NCI-H146 (cell line): ENCODE data around the gene ARHGAP4.

ENCODE experiments used
- DNase-seq: peaks from one replicate; lab custom pipeline; 2025; lab: John Stamatoyannopoulos, UW

Gene ARHGAP4

DNA sequence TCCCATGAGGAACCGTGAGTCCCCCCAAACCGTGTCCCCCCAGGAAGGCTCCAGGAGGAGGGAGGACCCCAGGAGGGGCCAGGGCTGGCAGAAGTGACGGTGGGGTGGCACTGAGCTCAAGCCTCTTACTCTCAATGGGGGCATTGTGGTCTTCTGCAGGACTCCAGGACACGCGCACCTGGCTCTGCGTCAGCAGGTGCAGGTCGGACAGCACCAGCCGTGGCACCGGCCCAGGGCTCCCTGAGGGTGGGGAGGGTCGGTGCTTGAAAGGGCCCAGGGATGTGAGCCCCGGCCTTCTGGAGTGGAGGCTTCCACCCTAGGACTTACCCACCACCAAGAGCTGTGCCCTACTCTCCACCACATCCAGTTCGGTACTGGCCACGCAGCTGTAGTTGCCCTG, 58.4 kb downstream of the ARHGAP4 start:
- DNase-seq = no peak

DNA sequence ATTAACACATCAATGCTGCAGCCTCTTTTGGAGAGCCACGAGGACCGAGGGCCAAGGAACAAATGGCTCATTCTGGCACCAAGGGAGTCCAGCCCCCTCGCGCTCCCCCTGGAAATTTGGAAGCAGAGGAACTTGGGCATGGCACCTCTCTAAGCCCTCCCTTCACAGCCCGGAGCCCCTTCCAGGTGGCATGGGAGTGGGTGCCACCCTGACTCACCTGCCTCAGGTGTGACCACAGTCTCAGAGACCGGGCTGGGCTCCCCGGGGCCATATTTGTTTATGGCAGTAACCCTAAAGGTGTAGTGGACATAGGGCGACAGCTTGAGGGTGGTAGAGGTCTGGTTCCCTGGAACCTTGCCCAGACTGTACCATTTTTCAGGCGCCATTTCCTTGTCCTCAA, 58.9 kb downstream of the ARHGAP4 start:
- DNase-seq = no peak

DNA sequence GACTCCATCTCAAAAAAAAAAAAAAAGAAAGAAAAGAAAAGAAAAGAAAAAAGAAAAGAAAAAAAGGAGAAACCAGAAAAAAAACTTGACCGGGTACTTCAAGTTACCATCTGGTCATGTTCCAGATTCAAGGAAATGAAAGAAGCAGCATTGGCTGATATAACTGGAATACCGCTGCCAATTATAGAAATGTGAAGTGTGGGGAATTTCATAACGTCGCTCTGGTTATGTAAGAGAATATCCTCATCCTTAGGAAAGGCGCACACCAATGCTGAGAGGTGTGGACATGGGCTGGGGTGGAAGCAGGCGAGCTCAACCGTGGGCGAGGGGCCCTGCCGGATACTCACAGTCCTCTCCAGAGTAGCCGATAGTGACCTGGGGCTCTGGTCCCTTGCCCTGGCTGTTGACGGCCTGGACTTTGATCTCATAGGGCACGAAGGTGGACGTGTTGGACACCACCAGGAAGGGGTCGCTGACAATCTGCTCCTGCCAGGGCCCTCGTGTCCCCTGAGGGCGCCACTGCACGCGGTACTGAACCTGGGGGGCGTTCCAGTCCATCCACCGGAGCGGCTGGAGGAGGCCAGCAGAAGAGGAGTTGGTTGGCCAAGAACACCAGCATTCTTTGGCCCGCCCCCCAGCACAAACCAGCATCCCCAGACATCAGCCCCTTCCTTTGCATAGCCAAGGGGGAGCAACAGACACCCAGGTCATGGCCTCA, 59.6 kb downstream of the ARHGAP4 start:
- DNase-seq = no peak

DNA sequence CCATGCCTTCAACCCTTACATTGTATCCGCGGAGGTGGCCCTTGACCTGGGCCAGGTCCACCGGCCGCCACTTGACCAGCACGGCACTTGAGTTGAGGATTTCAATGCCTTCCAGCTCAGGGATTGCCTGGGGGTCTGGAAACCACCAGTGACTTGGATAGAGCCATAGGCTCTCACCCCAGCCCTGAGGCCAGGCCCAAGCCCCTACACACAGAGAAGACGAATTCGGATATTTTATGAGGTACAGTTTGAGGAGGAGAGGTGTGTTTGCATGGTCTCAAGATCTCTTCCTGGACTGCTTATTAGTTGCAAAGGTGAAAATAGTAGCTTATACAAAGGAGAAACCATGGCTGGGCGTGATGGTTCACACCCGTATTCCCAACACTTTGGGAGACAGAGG, 60.4 kb downstream of the ARHGAP4 start:
- no peak for DNase-seq

DNA sequence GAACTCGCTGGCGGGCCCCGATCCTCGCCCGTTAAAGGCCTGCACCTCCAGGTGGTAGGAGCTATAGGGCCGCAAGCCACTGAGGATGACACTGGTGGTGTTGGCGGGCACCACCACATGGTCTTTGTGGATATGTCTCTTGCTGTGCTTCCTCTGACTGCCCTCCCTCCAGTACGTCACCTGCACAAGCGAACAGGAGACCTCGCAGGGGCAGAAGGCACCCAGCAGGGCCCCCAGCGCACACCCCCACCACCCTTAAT, 60.8 kb downstream of the ARHGAP4 start:
- no peak for DNase-seq

DNA sequence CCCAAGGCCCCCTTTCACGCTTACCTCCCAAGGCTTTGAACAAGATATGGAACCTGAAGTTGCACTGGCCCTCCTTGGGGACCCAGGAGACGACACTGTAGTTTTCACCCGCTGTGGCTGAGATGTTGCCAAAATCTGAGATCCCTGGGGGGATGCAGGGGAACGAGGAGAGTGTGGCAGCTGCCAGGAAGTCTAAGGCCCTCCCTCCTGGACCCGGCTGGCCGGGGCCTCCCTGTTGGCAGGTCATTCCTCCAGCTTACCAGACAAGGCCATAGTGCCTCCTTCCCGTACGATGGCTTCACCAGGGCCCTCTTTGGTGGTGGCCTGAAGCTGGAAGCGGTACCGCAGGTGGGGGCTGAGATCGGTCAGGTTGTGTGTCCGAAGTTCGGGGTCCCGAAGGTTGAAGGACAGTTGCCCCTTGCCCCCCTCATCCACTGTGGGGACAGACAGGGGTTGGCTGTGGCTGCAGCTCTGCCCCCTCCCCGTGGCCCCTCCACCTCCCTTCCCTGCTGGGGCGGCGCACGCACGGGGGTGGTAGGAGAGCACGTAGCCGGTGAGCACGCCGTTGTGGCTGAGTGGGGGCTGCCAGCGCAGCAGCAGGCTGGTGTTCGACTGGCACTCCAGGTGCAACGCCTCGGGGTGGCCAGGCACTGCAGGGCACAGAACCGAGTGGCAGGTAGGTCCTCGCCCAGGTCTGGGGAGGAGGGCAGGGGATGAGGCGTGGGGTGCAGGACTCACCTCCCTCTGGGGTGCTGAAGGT, 61.3 kb downstream of the ARHGAP4 start:
- DNase-seq = no peak

DNA sequence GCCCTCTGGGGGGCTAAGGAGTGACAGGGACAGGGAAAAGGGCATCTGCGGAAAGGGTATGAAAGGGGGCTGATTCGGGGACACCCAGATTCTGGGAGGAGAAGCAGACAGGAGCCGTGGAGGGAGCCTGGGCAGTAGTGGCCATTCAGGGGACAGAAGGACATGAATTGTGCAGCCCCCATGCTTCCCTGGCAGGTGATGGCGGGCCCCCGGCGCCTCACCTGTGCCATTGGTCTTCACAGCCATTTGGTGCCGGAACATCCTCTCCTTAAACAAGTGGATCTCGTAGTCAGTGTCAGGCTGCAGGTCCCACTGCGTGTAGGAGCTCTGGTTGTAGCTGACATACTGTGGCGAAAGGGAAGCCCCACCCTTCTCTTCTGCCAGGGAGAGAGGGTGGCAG, 62.0 kb downstream of the ARHGAP4 start:
- no peak for DNase-seq

DNA sequence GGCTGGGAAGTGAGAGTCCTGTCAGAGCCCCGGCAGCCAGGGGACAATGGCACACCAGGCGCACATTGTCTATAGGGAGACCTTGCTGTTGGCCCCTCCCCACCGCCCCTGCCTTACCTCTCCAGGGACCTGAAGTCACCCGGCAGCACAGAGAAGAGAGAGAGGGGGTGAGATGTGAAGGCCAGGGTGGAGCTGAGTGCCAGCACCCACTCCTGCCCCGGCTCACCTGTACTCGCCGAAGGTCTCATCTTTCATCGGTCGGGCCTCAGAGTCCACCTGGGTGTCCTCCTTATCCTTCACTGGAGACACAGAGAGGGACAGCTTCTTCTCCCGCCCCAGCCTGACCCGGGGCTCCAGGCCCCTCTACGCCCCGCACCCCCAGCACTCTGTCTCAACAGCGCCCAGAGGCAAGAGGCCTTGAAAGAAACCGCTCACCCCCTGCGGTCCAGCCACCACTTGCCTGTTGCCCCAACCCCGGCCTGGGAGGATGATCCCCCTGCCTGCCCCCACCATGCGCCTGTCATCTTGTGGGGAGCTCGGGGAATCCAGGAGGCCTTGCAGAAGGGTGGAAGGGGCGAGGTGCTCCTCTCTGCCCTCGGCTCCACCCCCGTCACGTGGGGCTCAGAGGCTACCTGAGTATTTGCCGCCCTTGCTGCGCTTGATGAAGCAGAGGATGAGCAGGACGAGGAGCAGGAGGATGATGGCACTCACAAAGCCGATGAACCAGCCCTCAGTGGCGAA, 62.6 kb downstream of the ARHGAP4 start:
- DNase-seq = no peak

DNA sequence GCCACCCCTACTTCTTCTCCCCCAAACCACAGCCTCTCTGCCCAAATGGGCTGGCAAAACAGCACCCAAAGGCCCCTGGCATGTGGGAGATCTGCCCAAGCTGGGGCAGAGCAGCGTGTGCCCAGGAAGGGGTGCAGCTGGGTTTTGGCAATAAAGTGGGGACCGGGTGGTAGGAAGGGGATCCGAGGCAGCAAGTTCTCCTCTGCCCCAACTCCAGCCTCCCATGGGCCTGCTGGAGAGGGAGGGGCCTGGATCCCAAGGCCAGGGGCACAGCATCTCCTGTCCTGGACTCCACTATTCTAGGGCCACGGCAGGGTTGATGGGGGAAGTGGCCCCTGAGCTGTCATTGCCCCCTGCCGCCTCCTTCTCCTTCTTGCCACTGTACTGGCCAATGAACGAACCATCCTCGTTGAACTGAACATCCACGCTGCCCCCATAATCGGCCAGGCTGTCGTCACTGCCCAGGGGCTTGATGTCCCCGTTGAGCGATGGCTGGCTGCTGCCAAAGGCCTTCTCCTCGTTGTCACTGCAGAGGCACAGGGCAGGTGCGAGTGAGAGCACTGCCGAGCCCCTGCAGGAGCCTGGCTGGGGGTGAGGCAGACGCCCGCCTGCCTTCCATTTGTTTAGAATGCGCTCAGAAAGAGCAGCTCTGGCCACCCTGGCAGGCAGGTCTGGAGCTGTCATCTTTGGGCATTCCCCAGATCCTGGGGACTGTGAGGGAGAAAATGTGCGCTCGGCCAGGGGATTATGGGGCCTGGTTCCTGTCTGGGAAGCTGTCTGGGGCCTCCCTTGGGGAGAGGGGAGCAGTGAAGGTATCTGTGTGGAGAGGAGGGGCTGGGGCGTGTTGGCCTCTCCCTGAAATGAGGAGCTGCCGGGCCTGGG, 63.5 kb downstream of the ARHGAP4 start:
- no peak for DNase-seq

DNA sequence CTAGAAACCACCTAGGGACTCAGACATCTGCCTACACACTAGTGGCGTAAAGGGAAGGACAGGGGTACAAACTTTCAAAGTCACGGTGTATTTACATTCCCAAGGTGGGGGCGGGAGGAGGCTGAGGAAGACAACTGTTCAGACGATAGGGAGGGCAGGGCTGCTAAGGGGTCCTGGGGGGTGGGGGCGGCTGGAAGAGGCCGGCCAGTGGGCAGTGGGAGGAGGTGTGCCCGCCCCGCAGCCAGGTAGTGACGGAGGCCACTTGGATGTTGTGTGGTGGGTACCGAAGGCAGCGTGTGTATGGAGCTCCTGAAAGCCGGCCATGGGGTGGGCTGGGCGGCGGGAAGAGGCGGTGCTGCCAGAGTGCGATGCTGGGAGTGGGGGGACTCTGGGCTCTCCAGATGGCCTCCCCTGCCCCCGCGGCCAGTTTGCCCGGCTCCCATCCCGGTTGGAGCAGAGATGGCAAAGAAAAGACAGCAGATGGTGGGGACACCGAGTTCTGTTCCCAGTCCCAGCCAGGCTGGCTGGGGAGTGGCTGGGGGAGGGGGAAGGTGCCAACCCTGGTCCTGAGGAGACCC, 64.2 kb downstream of the ARHGAP4 start:
- DNase-seq = no peak

DNA sequence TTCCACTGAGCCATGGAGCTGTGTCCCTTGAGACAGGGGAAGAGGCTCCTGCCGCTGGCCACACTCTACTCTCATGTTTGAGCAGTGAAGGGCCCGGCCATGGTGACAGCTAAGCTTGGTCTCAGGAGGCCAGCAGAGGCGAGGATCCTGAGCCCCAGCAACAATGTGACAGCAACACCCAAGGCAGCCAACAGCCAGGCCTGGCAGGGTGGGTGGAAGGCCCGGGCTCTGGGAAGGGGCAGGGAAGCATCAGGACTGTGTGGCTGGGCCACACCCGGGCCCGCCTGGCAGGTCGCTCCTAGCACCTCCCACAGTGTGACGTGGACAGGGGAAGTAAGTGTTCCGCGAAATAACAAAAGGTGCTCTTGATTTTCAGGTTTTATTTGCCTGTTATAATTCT, 64.9 kb downstream of the ARHGAP4 start:
- DNase-seq = no peak
